NCI-H526 treated with DMSO at 0.1 percent for 48 hours (cell line): ENCODE data around the gene ATP6V0E1.
"Not testable (repeated sequence)": the region's sequence is repeated elsewhere in the genome, so short reads cannot be mapped to it uniquely, and the experiment has no call there.

Source experiments
- DNase-seq: peaks from one replicate; lab custom pipeline; 2025; lab: John Stamatoyannopoulos, UW

The ATP6V0E1 gene

GRCh38 chr5:173004013-173004412, 20.4 kb downstream of the ATP6V0E1 start:
- DNase-seq: no peak

GRCh38 chr5:173004447-173004846, 20.9 kb downstream of the ATP6V0E1 start:
- DNase-seq: no peak

- no peak for DNase-seq
These were observed 26.4 kb downstream of the ATP6V0E1 start for GRCh38 chr5:173010021-173010420.

- no peak for DNase-seq
These were observed 27.2 kb downstream of the ATP6V0E1 start for GRCh38 chr5:173010547-173011464.

GRCh38 chr5:173011566-173011965, 28.0 kb downstream of the ATP6V0E1 start:
- no peak for DNase-seq

GRCh38 chr5:173012882-173013281, 29.3 kb downstream of the ATP6V0E1 start:
- no peak for DNase-seq

- no peak for DNase-seq
These were observed 31.1 kb downstream of the ATP6V0E1 start for GRCh38 chr5:173014671-173015070.

- DNase-seq: no peak
These were observed 31.6 kb downstream of the ATP6V0E1 start for GRCh38 chr5:173015192-173015591.

GRCh38 chr5:173015598-173016455, 32.3 kb downstream of the ATP6V0E1 start:
- DNase-seq: no peak

GRCh38 chr5:173016598-173017046, 33.1 kb downstream of the ATP6V0E1 start:
- DNase-seq: no peak

GRCh38 chr5:173017087-173017486, 33.5 kb downstream of the ATP6V0E1 start:
- not testable (repeated sequence) for DNase-seq

- no peak for DNase-seq
These were observed 34.8 kb downstream of the ATP6V0E1 start for GRCh38 chr5:173018358-173018757.

- no peak for DNase-seq
These were observed 36.6 kb downstream of the ATP6V0E1 start for GRCh38 chr5:173020154-173020581.

- DNase-seq: no peak
These were observed 37.1 kb downstream of the ATP6V0E1 start for GRCh38 chr5:173020643-173021042.

- DNase-seq: no peak
These were observed 42.1 kb downstream of the ATP6V0E1 start for GRCh38 chr5:173025651-173026050.

- DNase-seq: no peak
These were observed 44.3 kb downstream of the ATP6V0E1 start for GRCh38 chr5:173027905-173028304.

GRCh38 chr5:173028811-173029327, 45.3 kb downstream of the ATP6V0E1 start:
- no peak for DNase-seq

- DNase-seq: no peak
These were observed 45.9 kb downstream of the ATP6V0E1 start for GRCh38 chr5:173029499-173029921.

- DNase-seq: not testable (repeated sequence)
These were observed 48.5 kb downstream of the ATP6V0E1 start for GRCh38 chr5:173032096-173032495.

- no peak for DNase-seq
These were observed 49.2 kb downstream of the ATP6V0E1 start for GRCh38 chr5:173032730-173033129.

GRCh38 chr5:173033923-173034322, 50.4 kb downstream of the ATP6V0E1 start:
- DNase-seq: no peak
